GM18868 (cell line): ENCODE data around the gene DNAAF1.
A peak's percentile ranks its signal among the peaks of the same experiment; 100 is the strongest.
"Not testable (repeated sequence)": the region's sequence is repeated elsewhere in the genome, so short reads cannot be mapped to it uniquely, and the experiment has no call there.

Experiments used
- ATAC-seq: cut with Tn5 transposase; IDR thresholded peaks from one replicate; pipeline ENCODE4 v1.9.1; 2021; ENCODE audit warnings: mild to moderate bottlenecking, moderate library complexity; ENCODE audit not compliant: unreplicated experiment

The DNAAF1 gene

DNA sequence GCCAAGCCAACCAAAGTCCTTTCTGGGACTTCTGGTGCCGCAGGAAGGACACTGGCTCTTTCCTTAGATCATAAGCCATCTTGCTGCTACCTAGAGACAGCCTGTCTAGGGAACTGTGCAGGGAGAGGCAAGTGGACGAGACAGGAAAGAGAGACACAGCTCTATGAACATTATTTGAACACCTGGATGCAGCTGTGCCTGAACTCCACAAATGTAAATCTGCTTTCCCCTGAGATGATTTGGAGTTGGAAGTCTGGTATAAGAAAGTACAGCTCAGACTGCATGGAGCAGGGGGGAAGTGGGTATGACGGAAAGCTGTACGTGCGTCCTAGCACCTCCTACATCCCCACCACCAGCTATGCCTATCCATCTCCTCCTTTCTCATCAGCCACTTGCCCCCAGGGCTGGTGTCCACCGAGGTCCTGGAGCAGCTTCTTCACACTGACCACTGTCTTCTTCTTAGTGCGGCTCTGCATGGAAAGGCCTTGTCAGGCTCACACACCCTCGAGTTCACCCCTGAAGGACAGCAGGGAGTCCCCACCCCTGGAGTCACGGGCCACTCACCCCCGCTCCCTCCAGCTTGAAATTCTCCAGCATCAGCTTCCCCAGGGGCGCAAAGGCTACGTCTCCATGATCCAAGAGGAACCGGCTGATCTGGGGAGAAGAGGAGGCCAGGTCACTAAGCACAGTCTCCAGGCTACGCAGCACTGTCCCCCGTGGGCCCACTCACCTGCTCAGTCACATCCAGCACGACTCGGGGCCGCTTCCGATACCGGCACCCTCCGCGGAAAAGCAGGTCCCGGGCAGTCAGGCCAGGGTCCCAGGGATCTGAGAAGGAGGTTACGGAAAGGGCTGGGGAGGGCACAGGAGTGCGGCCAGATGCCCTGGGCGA lies 37.8 kb downstream of the DNAAF1 start:
- no peak for ATAC-seq

- no peak for ATAC-seq
Measured at GRCh38 chr16:84183572-84183875, 38.4 kb downstream of the DNAAF1 start.

- ATAC-seq: no peak
Measured at GRCh38 chr16:84183911-84184591, 38.9 kb downstream of the DNAAF1 start.

GRCh38 chr16:84184775-84185174 lies 39.7 kb downstream of the DNAAF1 start:
- no peak for ATAC-seq

DNA sequence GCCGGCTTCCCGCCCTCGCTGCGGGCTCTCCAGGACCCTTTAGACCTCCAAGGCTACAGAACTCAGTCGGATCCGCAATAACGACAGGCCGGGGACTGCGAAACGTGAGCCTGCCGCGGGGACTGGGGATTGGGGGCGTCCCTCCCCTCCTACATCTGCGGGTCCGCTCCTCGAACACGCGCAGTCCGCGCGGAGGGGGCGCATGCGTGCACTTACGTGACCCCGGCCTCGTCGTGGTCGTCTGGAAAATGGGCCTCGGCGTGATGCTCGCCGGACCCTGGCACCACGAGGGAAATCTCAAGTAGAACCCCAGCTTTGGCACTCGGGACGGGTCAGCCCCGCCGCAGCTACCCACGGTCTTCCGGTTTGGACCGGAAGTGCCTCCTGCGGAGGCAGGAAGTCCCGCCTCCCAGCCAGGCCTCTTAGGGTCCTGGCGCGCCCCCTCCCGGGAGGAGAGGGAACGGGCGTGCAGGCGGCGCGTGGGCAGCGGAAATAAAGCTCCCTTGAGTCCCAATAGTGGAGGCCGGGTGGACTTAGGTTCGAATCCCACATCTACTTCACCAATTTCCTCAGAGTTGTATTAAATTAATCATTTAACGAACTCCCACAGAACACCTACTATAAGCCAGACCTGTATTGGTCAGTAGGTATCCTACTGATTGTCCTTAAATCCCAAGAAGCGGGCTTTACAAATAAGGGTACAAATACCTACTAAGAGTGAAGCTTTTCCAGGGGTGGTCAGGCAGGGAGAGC lies 41.8 kb downstream of the DNAAF1 start, which contains the start of gene TAF1C:
Gene TAF1C (minus strand): TSS at position 373 of the 753 bp plus-strand sequence. CDS start 2,069 bp downstream, outside the sequence.
- ATAC-seq: peak; percentile 99

DNA sequence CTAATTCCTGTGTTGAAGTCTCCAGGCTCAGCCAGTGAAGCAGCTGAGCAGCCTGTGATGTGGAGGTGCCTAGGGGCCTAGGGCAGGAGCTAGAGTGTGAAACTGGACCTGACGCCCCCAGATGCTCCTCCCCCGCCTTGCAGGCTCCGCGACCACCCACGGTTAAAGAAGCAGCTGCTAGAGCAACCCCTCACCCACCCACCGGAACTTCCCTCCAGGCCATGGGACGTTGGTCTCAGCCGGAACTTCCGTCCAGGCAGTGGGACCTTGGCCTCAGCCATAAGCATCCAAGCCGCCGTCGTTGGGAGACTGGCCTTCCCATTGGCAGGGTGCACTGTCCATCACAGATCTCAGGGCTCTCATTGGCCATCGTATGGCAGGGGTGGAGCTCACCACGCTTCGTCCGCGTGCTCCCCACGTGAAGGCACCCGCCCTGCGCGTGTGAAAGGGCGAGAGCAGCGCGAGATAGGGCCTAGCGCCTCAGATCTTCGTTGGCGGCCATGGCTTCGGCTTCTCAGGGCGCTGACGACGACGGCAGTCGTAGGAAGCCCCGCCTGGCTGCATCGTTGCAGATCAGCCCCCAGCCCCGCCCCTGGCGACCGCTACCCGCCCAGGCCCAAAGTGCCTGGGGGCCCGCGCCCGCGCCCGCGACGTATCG lies 45.8 kb downstream of the DNAAF1 start, which contains the start of gene ADAD2:
Gene ADAD2 (plus strand): TSS at position 427 of the 658 bp plus-strand sequence. CDS start 74 bp downstream, at position 501.
- no peak for ATAC-seq

DNA sequence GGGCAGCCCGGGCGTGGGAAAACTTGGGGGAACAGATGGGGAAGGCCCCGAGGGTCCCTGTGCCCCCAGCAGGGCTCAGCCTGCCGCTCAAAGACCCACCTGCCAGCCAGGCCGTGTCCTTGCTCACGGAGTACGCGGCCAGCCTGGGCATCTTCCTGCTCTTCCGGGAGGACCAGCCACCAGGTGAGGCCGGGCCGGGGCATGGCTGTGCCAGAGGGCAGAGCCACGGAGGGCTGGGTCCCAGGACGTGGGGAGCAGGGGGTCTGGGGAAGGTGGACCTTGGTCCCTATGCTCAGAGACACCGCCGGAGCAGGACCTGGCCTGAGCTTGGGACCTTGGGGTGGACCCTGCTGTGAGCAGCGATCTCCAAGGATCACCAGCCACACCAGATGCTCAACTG lies 46.4 kb downstream of the DNAAF1 start:
- no peak for ATAC-seq

- no peak for ATAC-seq
Measured at GRCh38 chr16:84193480-84193879, 48.4 kb downstream of the DNAAF1 start.

- no peak for ATAC-seq
Measured at GRCh38 chr16:84194018-84194417, 48.9 kb downstream of the DNAAF1 start.

DNA sequence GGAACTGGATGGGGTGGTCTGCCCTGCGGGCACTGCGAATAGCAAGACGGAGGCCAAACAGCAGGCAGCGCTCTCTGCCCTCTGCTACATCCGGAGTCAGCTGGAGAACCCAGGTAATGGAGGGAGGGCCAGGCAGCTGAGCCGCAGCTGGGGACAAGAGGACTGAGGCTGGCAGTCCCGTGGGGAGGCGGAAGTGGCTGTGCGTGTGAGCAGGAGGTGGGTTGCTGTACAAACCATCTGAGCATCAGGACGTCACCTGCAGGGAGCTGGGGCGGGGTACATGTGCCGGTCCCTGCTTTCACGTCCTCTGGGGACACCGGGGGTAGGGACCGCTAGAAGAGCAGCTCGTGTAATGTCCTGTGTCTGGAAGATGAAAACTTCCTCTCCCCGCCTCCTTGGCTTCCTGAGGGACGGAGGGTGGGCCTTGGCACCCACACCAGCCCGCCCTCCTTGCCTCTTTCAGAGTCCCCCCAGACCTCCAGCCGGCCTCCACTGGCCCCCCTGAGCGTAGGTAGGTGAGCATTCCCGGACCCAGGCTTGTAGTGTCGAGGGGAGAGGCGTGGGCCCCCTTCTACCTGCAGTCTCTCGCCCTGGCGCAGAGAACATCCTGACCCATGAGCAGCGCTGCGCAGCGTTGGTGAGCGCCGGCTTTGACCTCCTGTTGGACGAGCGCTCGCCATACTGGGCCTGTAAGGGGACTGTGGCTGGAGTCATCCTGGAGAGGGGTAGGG lies 49.5 kb downstream of the DNAAF1 start:
- ATAC-seq: no peak

GRCh38 chr16:84195201-84196093 lies 50.3 kb downstream of the DNAAF1 start:
- ATAC-seq: no peak

- ATAC-seq: no peak
Measured at GRCh38 chr16:84196101-84196500, 51.0 kb downstream of the DNAAF1 start.

- ATAC-seq: no peak
Measured at GRCh38 chr16:84196727-84197394, 51.8 kb downstream of the DNAAF1 start.

DNA sequence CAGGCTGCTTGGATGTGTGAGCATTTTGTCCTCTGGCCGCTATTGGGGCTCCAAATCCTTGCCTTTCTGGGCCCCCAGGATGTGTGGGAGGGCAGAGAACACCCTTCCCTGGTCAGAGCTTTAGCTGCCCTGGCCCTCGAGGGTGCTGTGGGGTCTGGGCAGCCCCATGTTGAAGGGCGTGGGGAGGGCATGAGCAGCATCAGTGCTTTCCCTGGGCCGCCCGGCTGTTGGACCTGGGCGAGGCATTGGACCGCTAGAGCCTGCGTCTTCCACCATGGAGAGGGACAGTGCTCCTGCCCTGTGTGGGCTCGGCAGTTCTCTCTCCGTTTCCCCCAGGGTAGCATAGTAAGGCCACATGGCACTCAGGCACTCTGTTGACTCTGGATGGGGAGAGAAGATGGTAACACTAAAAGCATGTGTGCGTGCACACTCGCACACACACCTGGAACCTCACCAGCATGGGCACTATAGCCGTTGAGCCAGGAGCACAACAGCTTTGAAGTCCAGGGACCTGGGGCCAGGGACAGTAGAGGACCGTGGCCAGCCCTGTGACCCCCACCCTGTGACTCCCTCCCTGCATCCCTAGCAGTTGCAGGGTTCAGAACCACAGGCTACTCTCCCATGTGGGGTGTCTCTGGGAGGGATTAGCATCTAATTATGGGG lies 52.5 kb downstream of the DNAAF1 start:
- no peak for ATAC-seq

DNA sequence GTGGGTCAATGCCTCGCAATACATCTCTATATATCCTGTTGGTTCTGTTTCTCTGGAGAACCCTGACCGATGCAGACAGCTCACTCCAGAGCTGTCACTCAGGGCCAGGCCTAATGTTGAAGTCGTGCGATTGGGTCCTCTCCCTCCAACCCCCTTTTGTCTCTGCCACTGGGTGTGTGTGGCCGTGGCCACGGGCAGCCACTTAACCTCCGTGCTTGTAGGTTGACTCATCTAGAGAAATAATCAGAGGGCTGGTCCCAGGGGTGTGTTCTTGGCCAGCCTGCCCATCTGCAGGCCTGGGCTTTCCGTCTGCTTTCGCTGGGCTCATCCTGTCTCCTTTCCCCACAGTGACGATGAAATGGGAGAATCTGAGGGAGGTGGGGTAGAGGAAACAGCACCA lies 53.3 kb downstream of the DNAAF1 start:
- no peak for ATAC-seq

- no peak for ATAC-seq
Measured at GRCh38 chr16:84199097-84199496, 54.0 kb downstream of the DNAAF1 start.

- ATAC-seq: no peak
Measured at GRCh38 chr16:84199861-84200260, 54.8 kb downstream of the DNAAF1 start.

GRCh38 chr16:84204551-84204950 lies 59.4 kb downstream of the DNAAF1 start:
- not testable (repeated sequence) for ATAC-seq
